ENCODE measurements around the gene ATP1A1.

GRCh38 chr1:116424438-116424837 lies 51.4 kb downstream of the ATP1A1 start:
- TF ChIP-seq FOXJ3 (CRISPR knock-in tag; IDR thresholded peaks at IDR 0.05; ENCODE audit: borderline replicate concordance): no peak
- TF ChIP-seq TEAD4 (CRISPR knock-in tag; IDR thresholded peaks at IDR 0.05): no peak
- TF ChIP-seq, protein P1, sequence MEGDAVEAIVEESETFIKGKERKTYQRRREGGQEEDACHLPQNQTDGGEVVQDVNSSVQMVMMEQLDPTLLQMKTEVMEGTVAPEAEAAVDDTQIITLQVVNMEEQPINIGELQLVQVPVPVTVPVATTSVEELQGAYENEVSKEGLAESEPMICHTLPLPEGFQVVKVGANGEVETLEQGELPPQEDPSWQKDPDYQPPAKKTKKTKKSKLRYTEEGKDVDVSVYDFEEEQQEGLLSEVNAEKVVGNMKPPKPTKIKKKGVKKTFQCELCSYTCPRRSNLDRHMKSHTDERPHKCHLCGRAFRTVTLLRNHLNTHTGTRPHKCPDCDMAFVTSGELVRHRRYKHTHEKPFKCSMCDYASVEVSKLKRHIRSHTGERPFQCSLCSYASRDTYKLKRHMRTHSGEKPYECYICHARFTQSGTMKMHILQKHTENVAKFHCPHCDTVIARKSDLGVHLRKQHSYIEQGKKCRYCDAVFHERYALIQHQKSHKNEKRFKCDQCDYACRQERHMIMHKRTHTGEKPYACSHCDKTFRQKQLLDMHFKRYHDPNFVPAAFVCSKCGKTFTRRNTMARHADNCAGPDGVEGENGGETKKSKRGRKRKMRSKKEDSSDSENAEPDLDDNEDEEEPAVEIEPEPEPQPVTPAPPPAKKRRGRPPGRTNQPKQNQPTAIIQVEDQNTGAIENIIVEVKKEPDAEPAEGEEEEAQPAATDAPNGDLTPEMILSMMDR (IDR thresholded peaks at IDR 0.05): no peak
- TF ChIP-seq, protein P2, sequence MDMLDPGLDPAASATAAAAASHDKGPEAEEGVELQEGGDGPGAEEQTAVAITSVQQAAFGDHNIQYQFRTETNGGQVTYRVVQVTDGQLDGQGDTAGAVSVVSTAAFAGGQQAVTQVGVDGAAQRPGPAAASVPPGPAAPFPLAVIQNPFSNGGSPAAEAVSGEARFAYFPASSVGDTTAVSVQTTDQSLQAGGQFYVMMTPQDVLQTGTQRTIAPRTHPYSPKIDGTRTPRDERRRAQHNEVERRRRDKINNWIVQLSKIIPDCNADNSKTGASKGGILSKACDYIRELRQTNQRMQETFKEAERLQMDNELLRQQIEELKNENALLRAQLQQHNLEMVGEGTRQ (CRISPR knock-in tag; IDR thresholded peaks at IDR 0.05): no peak
- TF ChIP-seq ZBTB21 (CRISPR knock-in tag; IDR thresholded peaks at IDR 0.05; ENCODE audit: borderline replicate concordance): no peak
- TF ChIP-seq ELF4 (CRISPR knock-in tag; IDR thresholded peaks at IDR 0.05; ENCODE audit: low read depth): no peak
- TF ChIP-seq TCF7 (CRISPR knock-in tag; IDR thresholded peaks at IDR 0.05; ENCODE audit: low read depth): no peak
- TF ChIP-seq ZNF423 (CRISPR knock-in tag; IDR thresholded peaks at IDR 0.05): no peak
- no peak for TF ChIP-seq SP1 (CRISPR knock-in tag; conservative IDR thresholded peaks at IDR 0.05)
- TF ChIP-seq ZSCAN18 (CRISPR knock-in tag; IDR thresholded peaks at IDR 0.05): no peak
